AG09309 (cell line): ENCODE results near the gene CHTF8.

Experiments used
- DNase-seq: peaks from one replicate; pipeline ENCODE4 v3.0.0-alpha.2; 2010; ENCODE audit warnings: low read depth
- H3K4me3 ChIP-seq: 2 replicates; pipeline ENCODE4 v1.5.1; 2011; ENCODE audit warnings: mild to moderate bottlenecking, low read depth, low read length, moderate library complexity; ENCODE audit not compliant: control insufficient read depth
- CTCF ChIP-seq: IDR thresholded peaks from 2 replicates; pipeline ENCODE4 v1.5.1; 2011; ENCODE audit warnings: mild to moderate bottlenecking, low read depth, low read length, inconsistent platforms; ENCODE audit not compliant: insufficient read depth, control insufficient read depth; ENCODE audit errors: missing control alignments

Gene CHTF8, protein sequence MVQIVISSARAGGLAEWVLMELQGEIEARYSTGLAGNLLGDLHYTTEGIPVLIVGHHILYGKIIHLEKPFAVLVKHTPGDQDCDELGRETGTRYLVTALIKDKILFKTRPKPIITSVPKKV

GRCh38 chr16:69132424-69133252 lies at the start of gene CHTF8, which contains the start of gene UTP4:
TSS of gene CHTF8 (minus strand) at chr16:69132588. CDS start at chr16:69121458, 11,130 bp downstream.
TSS of gene UTP4 (plus strand) at chr16:69132649. CDS start at chr16:69133460, 811 bp downstream.
- DNase-seq: peak; percentile 13
- H3K4me3 ChIP-seq: peak within 1 kb of the TSS; percentile 100
- TF ChIP-seq CTCF: no peak

GRCh38 chr16:69180011-69180338 lies 47.6 kb upstream of the CHTF8 start:
- H3K4me3 ChIP-seq: no peak overlapping the region
- no peak for TF ChIP-seq CTCF
- no peak for DNase-seq

DNA sequence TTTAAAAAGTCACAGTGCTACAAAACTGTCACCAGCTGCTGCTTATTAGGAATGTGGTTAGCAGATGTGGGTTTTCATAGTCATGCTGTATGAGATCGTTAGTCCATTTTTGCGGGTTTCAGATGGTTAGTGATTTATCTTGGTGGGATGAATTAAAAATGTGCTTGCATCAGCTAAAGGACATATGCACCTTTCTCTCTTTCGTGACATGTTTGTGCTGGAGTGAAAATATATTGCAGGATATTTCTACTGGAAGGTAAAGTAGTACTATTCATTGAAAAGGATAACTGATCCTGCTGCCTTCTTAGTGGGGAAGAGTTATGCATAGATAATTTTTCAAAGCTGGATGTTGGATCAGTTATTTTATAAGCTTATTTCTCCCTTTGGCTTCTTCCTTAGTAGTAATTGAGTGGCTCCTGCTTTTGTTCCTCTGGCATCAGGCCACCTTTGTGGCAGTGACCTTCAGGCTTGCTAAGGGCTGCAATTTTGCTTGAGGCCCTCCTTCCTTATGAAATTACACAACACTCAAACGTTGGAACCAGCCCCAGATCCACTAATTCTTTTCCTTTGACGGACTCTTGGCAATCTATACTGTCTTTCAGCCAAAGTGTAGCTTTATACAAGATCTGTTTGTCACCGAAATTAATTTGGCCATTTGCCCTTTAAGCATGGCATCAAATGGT lies 47.1 kb upstream of the CHTF8 start:
- TF ChIP-seq CTCF: no peak
- DNase-seq: peak; percentile 81
- H3K4me3 ChIP-seq: no peak overlapping the region

GRCh38 chr16:69176033-69176800 lies 43.8 kb upstream of the CHTF8 start:
- no peak overlapping the region for H3K4me3 ChIP-seq
- TF ChIP-seq CTCF: no peak
- peak; percentile 60 for DNase-seq

- no peak for DNase-seq
- TF ChIP-seq CTCF: no peak
Observed at GRCh38 chr16:69171325-69172084, 39.1 kb upstream of the CHTF8 start.

DNA sequence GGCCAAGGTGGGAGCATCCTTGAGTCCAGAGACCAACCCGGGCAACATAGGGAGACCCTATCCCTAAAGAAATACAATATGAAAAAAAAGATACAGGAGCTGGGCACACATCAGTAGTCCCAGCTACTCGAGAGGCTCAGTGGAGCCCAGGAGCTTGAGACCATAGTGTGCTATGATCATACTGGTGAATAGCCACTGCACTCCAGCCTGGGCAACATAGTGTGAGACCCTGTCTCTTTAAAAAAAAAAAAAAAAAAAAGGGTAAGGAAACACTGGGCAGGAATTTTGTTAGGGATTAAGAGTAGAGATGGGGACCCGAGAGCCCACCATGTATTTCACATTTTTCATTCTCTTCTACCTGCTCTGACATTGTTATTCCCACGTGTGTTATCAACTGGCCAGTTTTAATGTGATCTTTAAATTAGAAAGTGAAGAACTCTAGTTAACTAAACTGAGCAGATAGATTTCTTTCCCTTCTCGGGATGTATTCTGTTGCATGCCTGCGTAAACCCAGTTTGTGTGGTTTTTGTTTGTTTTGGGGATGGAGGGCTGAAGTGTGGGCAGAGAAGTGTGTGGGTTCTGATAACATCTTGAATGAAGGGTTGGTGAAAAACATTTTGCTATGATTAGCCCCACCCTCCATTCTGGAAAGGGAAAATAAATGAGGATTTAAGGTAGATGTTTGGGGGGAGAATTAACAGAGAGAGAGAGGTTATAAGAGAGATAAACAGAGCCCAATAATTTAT lies 37.4 kb upstream of the CHTF8 start:
- no peak for DNase-seq
- no peak overlapping the region for H3K4me3 ChIP-seq
- TF ChIP-seq CTCF: no peak

More at GRCh38 chr16:69171325-69172084, 39.1 kb upstream of the CHTF8 start:
- no peak overlapping the region for H3K4me3 ChIP-seq
